Activated effector memory CD4-positive, alpha-beta T cell treated with Interleukin-2 at 50 U/mL for 16 hours (primary cell): Measurements from ENCODE around the gene AFAP1L1.
A peak's percentile ranks its signal among the peaks of the same experiment; 100 is the strongest.

Experiments
- DNase-seq: peaks from one replicate; pipeline ENCODE4 v3.0.0-alpha.2; 2020

AFAP1L1 gene

GRCh38 chr5:149271716-149272563, at the start of gene AFAP1L1:
TSS of gene AFAP1L1 (plus strand) at chr5:149271859. CDS start at chr5:149271969, 110 bp downstream.
- DNase-seq = no peak

- no peak for DNase-seq
Measured at GRCh38 chr5:149223081-149223848, 48.4 kb upstream of the AFAP1L1 start.

DNA sequence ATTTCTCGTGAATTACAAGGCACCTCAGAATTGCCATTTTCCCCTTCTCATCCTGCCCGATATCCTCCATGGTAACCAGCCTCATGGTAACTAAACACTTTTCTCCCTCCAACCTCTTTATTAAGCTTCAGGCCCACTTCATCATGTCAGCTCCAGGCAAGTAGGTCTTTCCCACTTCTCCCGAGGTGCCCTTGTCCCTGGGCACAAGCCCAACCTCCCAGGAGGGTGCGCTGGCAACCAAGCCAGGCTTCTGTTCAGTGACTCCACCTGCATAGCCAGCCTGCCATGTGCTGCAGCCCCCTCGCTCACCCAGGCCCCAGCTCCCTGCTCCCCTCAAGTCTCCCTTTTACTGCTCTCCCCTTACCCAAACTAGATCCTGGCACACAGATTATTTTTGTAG, 47.4 kb upstream of the AFAP1L1 start:
- DNase-seq = no peak

DNA sequence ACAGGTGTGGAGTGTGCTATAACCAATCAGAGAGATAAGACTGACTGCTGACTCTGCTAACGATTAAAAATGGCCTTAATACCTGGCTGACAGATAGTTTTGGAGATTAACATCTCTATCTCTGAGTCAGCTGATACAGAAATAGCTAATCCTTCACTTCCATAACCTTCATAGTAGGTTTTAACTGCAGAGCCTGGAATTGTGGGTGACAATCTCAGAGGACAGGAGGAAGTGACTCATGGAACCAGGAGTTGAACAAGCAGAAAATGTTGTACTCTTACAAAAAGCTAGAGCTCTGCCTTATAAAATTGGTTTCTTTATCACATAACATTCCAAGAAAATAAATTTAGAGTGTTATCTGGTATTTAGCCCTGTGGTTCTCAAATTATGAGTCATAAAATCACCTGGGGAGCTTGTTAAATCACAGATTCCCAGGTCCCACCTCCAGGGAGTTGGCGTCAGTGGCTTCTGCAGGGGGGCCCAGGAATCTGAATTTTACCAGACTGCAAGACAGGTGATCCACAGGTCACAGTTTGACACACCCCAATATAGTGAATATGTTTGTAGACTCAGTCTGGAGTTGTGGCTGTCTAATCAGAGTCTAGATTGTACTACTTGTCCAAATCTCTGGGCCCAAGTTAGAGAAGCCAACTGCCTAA, 44.4 kb upstream of the AFAP1L1 start:
- no peak for DNase-seq

DNA sequence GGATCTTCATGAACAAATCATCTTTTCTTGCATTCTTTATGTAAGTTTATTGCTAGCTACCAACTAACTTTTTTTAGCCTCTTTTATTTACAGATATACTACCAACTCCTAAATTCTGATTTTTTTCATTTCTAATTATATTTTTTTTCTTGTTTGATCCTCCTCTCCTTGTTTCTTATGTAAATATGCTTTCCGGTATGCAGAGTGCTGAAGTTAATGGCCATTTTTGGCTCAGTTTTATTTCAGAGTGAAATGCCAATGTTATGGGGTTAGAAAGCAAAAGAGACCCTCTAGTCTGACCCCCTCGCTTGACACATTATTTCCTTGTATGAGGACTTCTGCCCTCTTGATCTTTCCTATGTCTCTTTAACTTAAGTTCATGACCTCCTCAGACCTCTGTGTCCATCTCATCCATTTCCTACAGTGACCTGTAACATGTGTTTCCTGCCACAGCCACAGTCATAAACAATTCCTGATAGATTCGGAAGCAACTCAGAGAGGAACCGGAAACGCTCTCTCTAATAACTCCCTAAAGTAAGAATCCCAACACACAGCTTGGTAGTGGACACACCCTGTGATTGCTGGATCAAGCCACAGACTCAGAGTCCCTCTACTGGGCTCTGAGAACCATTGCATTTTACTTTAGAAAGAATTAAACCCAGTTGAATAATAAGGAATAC, 42.9 kb upstream of the AFAP1L1 start:
- DNase-seq = no peak

DNA sequence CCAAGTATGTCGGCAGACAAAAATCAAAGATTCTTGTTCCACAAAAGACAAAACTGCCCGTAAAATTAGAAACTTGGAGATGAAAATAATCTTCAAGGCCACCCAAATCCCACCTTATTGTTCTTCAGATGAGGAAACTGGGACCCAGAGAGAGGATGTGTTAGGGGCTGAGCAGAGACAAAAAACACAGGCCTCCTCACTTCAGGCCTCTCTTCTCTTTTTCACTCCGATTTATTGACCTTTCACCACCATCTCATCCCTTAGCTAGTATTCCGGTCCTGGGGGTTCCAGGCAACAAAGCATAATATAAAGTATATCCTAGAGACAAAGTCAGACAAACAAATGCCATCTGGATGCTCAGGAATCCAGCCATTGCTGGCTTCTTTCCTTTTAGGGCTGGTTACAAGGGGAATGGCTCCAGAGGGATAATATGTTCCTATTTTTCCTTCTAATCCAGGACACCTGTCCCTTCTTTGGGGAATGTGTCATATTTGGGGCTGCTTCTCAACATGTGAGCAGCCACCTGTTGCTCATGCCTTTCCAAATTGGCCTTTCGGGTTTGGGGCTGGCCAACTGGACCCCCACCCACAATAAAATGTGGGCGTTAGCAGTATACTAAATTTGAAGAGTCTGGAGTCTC, 42.2 kb upstream of the AFAP1L1 start:
- no peak for DNase-seq

- no peak for DNase-seq
Measured at GRCh38 chr5:149235841-149236240, 35.8 kb upstream of the AFAP1L1 start.

GRCh38 chr5:149237662-149238061, 34.0 kb upstream of the AFAP1L1 start:
- DNase-seq = no peak

GRCh38 chr5:149238540-149238939, 33.1 kb upstream of the AFAP1L1 start:
- DNase-seq = no peak

- no peak for DNase-seq
Measured at GRCh38 chr5:149239917-149240316, 31.7 kb upstream of the AFAP1L1 start.

DNA sequence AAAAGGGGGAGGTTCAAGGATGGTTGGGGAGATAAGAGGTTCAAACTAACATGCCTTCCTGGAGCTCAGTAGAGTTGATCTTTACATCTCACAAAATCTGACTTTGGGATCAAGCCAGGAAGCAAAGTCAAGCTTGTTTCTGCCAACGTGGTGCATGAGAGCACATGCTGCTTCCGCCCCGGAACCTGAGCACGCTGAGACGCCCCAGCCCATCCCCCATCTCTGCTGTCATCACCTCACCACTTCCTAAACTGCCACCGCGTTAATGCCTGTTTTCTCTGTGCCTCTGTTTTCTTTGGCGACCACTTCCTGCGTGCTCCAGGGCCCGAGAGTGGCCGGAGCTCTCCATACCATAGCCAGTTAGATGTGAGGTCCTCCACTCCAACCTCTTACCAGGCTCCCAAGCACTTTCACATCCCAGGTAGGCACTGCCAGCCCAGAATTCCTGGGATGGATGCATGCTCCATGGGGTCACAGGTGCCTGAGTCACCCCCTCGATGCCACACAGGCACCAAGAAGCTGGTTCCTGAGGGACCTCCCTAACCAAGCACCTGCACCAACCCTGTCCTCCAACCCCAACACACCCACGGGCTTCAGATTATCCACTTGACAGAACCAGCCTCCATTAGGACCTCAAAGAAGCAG, 31.2 kb upstream of the AFAP1L1 start:
- DNase-seq = peak; percentile 81

- DNase-seq = no peak
Measured at GRCh38 chr5:149242339-149242738, 29.3 kb upstream of the AFAP1L1 start.

DNA sequence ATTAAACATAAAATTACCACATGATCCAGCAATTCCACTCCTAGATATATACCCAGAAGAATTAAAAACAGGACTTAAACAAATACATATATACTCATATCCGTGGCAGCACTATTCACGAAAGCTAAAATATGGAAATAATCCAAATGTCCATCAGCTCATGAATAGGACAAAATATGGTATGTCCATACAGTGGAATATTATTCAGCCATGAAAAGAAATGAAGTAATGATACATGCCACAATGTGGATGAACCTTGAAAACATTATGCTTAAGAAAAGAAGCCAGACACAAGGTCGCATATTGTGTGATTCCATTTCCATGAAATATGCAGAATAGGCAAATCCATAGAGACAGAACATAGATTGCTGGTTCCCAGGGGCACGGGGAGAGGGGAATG, 24.8 kb upstream of the AFAP1L1 start:
- no peak for DNase-seq

- no peak for DNase-seq
Measured at GRCh38 chr5:149247726-149248125, 23.9 kb upstream of the AFAP1L1 start.

GRCh38 chr5:149251546-149251945, 20.1 kb upstream of the AFAP1L1 start:
- DNase-seq = no peak

DNA sequence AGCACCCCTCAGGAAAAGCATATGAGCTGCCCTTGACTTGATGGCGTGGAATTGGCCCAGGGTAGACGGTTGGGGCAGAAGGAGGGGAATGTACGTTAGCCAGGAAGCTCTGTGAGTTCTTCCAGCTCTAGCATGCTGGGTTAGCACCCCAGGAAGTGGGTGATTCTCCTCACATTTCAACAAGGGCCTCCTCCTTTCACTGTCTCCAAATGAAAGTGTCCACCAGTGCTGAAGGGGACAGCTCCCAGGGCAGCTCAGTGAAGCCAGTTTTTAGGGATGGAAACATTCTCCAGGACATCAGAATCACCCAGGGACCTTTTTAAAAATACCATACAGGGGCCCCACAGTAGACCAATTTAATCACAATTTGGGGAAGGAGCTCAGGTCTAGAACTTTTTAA, 17.2 kb upstream of the AFAP1L1 start:
- no peak for DNase-seq

DNA sequence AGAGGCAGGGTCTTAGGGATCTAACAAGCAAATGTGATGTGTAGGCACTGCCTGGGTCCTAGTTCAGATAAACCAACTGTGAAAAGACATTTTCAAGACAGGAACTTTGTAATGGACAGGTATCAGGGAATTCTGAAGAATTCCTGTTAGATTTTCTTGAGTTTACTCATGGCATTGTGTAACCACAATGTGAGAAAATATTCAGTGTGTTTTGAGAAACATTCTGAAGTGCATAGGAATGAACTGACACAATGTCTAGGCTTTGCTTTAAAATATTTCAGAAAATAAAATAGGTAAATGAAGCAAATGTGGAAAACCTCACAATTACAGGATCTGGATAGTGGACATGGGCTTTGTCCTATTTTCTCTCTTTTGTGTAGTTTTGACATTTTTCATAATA, 15.2 kb upstream of the AFAP1L1 start:
- DNase-seq = no peak

- no peak for DNase-seq
Measured at GRCh38 chr5:149257131-149257530, 14.5 kb upstream of the AFAP1L1 start.

DNA sequence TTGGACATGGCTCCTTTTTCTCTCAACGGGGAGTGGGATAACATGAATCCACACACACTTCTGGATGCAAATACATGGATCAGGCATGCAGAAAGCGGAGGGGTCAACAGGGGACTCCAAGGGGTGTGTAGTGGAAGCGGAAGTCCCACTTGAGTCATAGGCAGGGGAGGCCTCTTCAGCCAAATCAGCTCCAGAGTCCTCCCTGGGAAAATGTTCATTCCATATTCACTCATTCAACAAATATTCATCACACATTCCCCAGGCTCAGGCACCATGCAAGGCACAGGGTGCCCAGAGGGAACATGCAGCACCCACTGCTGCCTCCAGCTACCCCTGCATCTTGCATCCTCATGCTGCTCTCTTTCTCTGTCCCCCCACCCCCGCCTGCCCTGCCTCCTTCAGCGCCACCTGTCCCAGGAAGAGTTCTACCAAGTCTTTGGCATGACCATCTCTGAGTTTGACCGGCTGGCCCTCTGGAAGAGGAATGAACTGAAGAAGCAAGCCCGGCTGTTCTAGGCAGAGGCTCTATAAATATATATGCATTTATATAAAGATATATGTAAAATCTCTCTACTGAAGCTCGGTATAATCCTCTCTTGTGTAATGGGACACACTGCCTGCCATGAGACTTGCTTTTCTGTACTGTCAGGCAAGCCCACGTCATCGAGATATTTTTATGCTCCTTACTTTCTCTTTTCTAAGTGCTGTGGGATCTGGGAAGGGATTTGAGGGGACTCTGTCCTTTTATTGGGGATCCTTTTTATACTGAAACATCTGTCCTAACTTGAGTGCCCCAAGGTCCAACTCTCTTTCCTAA, 13.6 kb upstream of the AFAP1L1 start:
- no peak for DNase-seq

- no peak for DNase-seq
Measured at GRCh38 chr5:149260761-149261160, 10.9 kb upstream of the AFAP1L1 start.

DNA sequence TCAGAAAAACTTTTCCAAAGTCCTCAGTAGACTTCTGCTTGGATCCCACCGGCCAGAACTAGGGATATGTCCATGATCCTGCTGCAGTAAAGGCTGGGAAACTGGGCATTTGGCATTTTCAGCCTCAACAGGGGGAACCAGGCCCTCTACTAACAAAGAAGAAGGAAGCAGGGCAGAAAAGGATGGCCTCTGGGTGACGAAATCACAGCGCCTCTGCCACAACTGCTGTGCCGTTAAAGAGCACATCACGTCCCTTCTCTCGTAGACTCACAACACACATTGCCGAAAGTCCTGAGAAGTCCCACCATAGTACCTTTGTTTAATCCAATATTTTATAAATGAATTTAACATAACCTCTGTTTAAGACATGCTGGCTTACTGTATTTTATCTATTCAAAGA, 10.4 kb upstream of the AFAP1L1 start:
- DNase-seq = no peak
